ENCODE measurements around the gene SPSB1.

DNA sequence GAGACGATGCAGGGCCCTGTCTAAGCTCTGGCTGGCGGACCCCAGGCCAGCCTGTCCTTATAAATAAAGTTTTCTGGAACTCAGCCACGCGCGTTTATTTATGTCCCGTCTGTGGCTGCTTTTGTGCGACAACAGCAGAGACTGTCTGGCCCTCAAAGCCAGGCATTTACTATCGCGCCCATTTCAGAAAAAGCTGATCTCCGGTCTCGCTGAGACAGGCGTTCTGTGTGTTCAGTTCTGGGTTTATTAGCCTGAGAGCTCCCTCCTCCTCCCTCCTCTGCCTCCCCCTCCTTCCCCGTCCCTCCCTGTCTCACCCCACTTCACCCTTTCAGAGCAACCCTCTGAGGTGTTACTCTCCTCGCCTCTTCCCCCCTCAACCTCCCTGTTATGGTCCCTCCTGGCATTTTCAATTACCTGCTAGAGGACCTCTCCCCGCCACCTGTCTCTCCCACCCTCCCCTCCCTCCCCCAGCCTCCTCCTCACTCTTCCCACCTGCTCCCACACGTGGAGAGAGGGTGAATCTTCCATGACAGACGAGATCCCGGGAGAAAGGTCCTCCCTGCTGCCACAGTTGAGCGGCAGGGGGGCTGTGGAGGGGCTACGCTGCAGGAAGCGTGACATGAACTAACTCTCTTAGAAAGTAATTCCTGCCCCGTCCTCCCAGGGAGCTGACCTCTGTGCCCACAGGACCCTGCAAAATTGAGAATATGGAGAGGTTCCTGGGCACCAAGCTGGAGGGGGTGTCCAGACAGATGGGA lies 59.9 kb downstream of the SPSB1 start:
- TF ChIP-seq POLR2AphosphoS5 (IDR thresholded peaks at IDR 0.05) (no peak), POLR2A (IDR thresholded peaks at IDR 0.05) (no peak)
- TF ChIP-seq, protein P1, sequence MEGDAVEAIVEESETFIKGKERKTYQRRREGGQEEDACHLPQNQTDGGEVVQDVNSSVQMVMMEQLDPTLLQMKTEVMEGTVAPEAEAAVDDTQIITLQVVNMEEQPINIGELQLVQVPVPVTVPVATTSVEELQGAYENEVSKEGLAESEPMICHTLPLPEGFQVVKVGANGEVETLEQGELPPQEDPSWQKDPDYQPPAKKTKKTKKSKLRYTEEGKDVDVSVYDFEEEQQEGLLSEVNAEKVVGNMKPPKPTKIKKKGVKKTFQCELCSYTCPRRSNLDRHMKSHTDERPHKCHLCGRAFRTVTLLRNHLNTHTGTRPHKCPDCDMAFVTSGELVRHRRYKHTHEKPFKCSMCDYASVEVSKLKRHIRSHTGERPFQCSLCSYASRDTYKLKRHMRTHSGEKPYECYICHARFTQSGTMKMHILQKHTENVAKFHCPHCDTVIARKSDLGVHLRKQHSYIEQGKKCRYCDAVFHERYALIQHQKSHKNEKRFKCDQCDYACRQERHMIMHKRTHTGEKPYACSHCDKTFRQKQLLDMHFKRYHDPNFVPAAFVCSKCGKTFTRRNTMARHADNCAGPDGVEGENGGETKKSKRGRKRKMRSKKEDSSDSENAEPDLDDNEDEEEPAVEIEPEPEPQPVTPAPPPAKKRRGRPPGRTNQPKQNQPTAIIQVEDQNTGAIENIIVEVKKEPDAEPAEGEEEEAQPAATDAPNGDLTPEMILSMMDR (IDR thresholded peaks at IDR 0.05) = no peak
